ENCODE results near the gene ACVRL1.

Gene ACVRL1

DNA sequence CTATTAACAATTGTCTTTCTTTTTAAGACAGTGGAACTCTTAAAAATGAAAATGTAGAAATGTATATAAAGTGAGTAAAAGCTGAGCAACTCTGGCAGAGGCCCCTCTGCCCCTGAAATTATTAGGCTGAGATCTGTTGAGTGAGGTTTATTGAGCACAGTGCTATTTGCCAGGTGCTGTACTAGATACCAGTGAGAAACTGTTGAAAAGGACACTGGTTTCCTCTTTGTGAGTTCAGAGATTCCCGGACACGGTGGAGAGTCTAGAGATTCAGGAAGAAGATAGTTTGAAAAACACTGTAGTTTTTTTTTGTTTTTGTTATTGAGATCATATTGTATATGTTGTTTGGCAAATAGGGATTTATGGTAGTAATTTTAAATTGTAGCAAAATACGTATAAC is 55.4 kb downstream of the ACVRL1 start:
- Histone ChIP-seq H3K36me3 (replicated peaks; ENCODE audit: insufficient read depth, low read length) (no peaks in the 10 kb centered on the region), H3K9me2 (replicated peaks; ENCODE audit: insufficient read depth, low read length) (no peaks in the 10 kb centered on the region), H3F3A (ENCODE audit: insufficient read depth, low read length) (no peaks in the 10 kb centered on the region), H3K9ac (ENCODE audit: low read length) (no peak overlapping the region), H3K4me3 (ENCODE audit: low read length) (no peak overlapping the region), H3K9me3 (replicated peaks; ENCODE audit: insufficient read depth, low read length) (no peaks in the 10 kb centered on the region), H3K4me1 (ENCODE audit: low read length) (no peaks in the 10 kb centered on the region), H3K27me3 (replicated peaks; ENCODE audit: insufficient read depth, low read length) (no peaks in the 10 kb centered on the region), H4K20me1 (ENCODE audit: insufficient read depth, low read length) (no peaks in the 10 kb centered on the region), H2AFZ (ENCODE audit: low read length) (no peak overlapping the region), H3K27ac (ENCODE audit: low read length) (no peak overlapping the region), H3K79me2 (ENCODE audit: low read length) (no peaks in the 10 kb centered on the region), H3K4me2 (ENCODE audit: low read depth, low read length) (no peak overlapping the region)
- TF ChIP-seq EZH2phosphoT487 (IDR thresholded peaks at IDR 0.05; ENCODE audit: low read length) (no peak), CTCF (IDR thresholded peaks at IDR 0.05; ENCODE audit: low read length) (no peak), EZH2 (optimal IDR thresholded peaks at IDR 0.05; ENCODE audit: low read depth, low read length) (no peak)
- no peak for DNase-seq

GRCh38 chr12:51963477-51963876 is 56.2 kb downstream of the ACVRL1 start:
- H3K4me2 ChIP-seq (ENCODE audit: low read depth, low read length) = no peak overlapping the region
- H3F3A ChIP-seq (ENCODE audit: insufficient read depth, low read length) = no peaks in the 10 kb centered on the region
- H2AFZ ChIP-seq (ENCODE audit: low read length) = no peak overlapping the region
- no peaks in the 10 kb centered on the region for H4K20me1 ChIP-seq (ENCODE audit: insufficient read depth, low read length)
- no peaks in the 10 kb centered on the region for H3K4me1 ChIP-seq (ENCODE audit: low read length)
- no peaks in the 10 kb centered on the region for H3K9me2 ChIP-seq (replicated peaks; ENCODE audit: insufficient read depth, low read length)
- no peak overlapping the region for H3K9ac ChIP-seq (ENCODE audit: low read length)
- H3K27ac ChIP-seq (ENCODE audit: low read length) = no peak overlapping the region
- TF ChIP-seq CTCF (IDR thresholded peaks at IDR 0.05; ENCODE audit: low read length) (no peak), EZH2 (optimal IDR thresholded peaks at IDR 0.05; ENCODE audit: low read depth, low read length) (no peak), EZH2phosphoT487 (IDR thresholded peaks at IDR 0.05; ENCODE audit: low read length) (no peak)
- no peaks in the 10 kb centered on the region for H3K9me3 ChIP-seq (replicated peaks; ENCODE audit: insufficient read depth, low read length)
- DNase-seq = no peak
- no peaks in the 10 kb centered on the region for H3K79me2 ChIP-seq (ENCODE audit: low read length)
- no peaks in the 10 kb centered on the region for H3K36me3 ChIP-seq (replicated peaks; ENCODE audit: insufficient read depth, low read length)
- H3K4me3 ChIP-seq (ENCODE audit: low read length) = no peak overlapping the region
- no peaks in the 10 kb centered on the region for H3K27me3 ChIP-seq (replicated peaks; ENCODE audit: insufficient read depth, low read length)

GRCh38 chr12:51969643-51970042 is 62.3 kb downstream of the ACVRL1 start:
- Histone ChIP-seq H3K27me3 (replicated peaks; ENCODE audit: insufficient read depth, low read length) (peaks cover 26% of the 10 kb centered on the region; the same call in 1 of the 2 replicates), H3K4me3 (ENCODE audit: low read length) (no peak overlapping the region), H3K27ac (ENCODE audit: low read length) (no peak overlapping the region), H3K36me3 (replicated peaks; ENCODE audit: insufficient read depth, low read length) (no peaks in the 10 kb centered on the region), H3K9me3 (replicated peaks; ENCODE audit: insufficient read depth, low read length) (no peaks in the 10 kb centered on the region), H3F3A (ENCODE audit: insufficient read depth, low read length) (peaks cover 4% of the 10 kb centered on the region), H3K79me2 (ENCODE audit: low read length) (no peaks in the 10 kb centered on the region), H3K9ac (ENCODE audit: low read length) (no peak overlapping the region), H3K9me2 (replicated peaks; ENCODE audit: insufficient read depth, low read length) (no peaks in the 10 kb centered on the region), H4K20me1 (ENCODE audit: insufficient read depth, low read length) (no peaks in the 10 kb centered on the region), H3K4me2 (ENCODE audit: low read depth, low read length) (no peak overlapping the region), H2AFZ (ENCODE audit: low read length) (no peak overlapping the region), H3K4me1 (ENCODE audit: low read length) (peaks cover 17% of the 10 kb centered on the region)
- TF ChIP-seq EZH2 (optimal IDR thresholded peaks at IDR 0.05; ENCODE audit: low read depth, low read length) = no peak
- no peak for TF ChIP-seq CTCF (IDR thresholded peaks at IDR 0.05; ENCODE audit: low read length)
- no peak for TF ChIP-seq EZH2phosphoT487 (IDR thresholded peaks at IDR 0.05; ENCODE audit: low read length)
- no peak for DNase-seq
